NB4 (cell line): Measurements from ENCODE around the gene TEC.

ENCODE experiments used
- CTCF ChIP-seq: IDR thresholded peaks from one replicate; pipeline ENCODE4 v1.5.1; 2012; ENCODE audit warnings: low read depth, low read length
- MAX ChIP-seq: IDR thresholded peaks from 2 replicates; pipeline ENCODE4 v1.6.1; 2011; ENCODE audit warnings: low read depth, low read length
- MYC ChIP-seq: IDR thresholded peaks from 2 replicates; pipeline ENCODE4 v1.6.1; 2011; ENCODE audit warnings: low read depth, low read length
- POLR2A ChIP-seq: IDR thresholded peaks from 2 replicates; pipeline ENCODE4 v1.6.1; 2011; ENCODE audit warnings: mild to moderate bottlenecking; ENCODE audit not compliant: insufficient read length; ENCODE audit errors: extremely low read depth

- no peak for TF ChIP-seq CTCF
- TF ChIP-seq POLR2A: no peak
- TF ChIP-seq MYC: no peak
- no peak for TF ChIP-seq MAX
These were observed 79.9 kb downstream of the TEC start for GRCh38 chr4:48189731-48190130.
